HG02763 (cell line): ENCODE data around the gene CA10.

Experiments
- ATAC-seq: cut with Tn5 transposase; IDR thresholded peaks from one replicate; pipeline ENCODE4 v1.9.1; 2021; ENCODE audit warnings: mild to moderate bottlenecking, moderate library complexity; ENCODE audit not compliant: unreplicated experiment

The CA10 gene

DNA sequence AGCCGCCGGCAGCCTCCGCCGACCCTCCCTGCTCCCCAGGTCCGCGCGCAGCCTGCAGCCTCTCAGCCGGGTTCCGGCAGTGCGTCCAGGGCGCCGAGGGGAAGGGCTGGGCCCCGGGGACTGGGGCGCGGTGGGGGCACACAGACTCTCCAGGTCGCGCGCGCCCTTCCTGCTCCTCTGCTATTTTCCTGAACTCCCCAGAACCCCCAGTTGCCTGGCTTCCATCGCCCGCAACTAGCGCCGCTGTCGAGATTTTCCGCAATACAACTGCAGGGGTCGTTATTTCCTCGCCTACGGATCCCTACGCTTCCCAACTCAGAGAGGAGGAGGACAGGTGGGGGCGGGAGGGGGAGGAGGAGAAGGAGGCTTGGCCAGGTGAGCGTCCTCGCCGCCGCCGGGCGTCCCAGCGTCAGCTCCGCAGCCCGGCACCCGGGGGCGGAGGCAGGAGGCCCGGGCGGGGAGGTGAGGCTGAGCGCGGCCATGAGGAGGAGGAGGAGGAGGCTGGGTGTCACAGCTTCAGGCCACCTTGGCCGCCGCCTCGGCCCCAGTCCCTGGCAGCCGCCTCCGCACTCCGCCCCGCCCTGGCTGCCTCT, at the start of gene CA10:
CA10 (minus strand) TSS at position 265 of the 593 bp plus-strand sequence.
- ATAC-seq = no peak

DNA sequence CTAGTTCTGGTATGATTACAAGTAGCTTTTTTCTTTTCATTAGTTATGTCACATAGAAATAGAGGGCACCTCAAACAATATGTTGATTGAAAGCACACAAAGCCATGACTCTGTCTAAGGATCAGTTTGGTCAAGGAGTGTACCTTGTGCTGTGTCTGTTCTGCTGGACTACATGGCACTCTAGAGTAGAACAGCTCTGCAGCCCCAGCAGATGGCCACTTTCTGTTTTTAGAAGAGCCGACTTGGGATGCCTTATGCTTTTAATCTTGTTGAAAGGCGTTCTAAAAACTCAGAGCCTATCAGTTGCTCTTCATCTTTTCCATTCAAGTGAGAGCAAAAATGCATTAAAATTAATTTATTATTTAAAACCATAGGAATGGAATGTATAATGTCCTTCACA, 49.3 kb upstream of the CA10 start:
- no peak for ATAC-seq

DNA sequence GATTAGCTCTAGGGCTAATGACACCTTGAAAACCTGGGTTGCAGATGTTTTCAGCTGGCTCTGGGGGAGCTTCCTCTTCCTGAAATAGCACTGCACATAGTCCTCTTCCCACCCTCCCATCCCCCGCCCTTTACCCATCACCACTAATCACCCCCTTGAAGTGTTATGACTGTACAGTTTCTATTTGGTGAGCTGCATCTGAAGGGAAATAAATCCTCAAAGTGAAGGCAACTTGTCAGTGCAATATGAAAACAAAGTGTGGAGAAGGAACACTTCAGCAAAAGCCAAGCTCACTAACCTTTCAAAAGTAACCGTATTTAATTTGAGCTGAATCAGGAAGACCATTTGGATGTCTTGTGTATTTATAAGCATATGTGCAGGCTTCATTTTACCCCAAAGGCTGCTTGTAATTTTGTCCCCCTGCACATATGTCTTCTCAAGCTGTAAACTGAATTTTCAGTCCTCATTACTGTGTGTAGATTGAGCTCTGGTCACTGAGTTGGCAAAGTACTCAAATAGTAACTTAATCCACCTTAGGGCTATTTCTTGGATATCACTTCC, 44.1 kb upstream of the CA10 start:
- no peak for ATAC-seq

DNA sequence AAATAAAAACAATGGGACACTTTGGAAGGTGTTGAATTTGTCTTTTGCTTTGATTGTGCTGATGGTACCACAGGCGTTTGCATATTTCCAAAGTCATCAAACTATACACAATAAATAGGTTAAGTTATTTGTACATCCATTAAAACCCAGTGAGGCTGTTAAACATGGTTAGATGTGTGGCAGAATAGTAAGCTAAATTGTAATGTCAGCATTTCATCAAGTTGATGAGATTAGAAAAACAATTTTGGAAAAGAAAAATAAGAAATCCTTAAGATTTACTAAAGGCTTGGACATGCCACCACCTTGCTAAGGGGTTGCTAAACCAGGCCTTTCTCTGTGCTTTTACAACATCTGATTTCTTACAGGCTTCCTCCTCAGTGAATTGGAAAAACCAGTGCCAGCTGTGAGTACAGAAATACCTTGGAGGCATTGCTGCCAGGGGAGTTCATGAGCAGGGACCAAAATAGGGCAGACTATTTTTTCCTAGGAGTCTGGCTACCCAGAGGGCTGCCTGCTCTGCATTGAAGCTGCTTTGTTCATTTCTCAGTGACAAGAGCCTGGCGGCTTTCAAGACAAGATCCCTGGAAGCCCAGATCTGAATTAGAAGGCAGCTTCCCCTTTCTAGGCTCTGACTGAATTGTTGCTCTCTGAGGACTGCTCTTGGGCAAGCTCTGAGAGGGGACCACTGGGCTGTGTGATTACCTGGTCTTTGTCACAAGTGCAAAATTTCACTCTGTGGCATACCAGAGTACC, 43.4 kb upstream of the CA10 start:
- no peak for ATAC-seq

DNA sequence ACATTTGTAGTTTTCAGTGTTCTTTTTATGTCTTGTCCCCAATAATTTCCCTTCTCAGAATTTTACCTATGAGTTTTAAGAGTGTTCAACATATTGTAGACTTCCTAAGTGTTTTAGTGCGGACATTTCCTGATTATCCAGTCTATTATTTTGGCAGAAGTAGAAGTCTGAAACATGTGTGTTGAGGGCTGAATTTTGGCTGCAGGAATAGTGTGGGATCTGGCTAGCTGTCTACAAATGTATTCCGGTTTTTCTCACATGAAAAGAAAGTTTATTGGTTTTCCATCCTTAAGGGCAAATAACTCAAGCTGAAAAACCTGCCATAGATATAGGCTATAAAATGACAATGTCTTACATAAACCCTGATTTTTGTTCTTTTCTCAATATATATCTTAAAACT, 33.0 kb upstream of the CA10 start:
- ATAC-seq = no peak

DNA sequence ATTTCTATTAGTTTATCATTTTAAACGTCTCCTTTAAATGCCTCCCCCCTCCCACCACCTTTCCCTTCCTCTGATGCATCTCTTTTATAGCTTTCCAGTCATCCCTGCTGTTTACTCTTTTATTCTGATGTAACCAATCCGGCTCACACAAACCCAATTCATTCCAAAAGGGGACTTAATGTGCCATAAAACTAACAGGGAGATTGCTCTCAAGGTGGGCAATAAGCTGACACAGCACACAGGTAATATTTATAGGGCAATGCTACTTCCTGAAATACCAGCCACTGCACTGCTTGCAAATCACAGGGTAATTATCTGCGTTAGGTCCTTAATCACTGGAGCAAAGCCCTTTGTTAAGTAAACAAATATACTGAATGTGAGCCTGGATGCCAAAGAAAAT, 23.3 kb upstream of the CA10 start:
- no peak for ATAC-seq

DNA sequence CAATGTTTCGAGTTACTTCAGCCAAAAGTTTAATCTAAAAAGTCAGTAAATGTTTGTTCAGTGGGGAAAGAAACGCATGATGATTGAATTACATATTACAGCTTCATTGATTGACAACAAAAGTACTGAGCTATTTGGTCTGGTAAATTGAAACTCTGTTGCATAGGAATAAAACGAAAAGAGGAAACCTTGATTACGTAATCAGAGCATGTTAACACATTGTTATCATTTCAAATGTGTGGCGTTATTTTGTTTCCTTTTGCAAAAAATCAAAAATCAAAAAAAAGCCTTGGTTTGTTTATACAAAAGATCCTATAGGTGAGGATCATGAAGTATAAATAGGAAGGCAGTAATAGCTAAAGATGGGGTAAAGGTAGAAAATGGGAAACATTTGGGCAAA, 19.5 kb upstream of the CA10 start:
- ATAC-seq = no peak

DNA sequence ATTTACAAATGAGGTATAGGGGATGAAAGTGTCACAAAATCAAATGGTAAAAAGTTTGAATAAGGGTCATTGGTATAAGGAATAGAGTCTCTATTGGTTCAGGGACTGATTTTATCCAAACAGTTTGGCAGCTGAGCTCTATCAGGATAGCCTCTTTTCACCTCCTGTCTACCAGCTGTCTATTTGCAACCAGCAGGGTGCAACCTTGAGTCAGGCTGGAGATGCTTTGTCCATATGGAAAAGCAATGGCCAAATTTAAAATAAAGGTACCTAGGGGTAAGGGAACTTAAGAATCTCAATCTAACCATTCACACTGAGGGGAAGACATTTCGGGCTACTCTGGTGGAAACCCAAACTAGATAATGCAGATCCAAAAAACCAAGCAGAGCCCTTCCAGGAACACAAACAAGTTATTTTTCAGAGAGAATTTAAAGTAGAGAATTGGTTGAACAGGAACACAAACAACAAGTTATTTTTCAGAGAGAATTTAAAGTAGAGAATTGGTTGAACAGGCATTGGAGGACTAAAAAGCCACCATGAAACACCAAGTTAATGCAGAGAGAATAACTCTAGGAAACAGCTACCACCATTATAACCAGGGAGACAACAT, 12.6 kb upstream of the CA10 start:
- no peak for ATAC-seq

DNA sequence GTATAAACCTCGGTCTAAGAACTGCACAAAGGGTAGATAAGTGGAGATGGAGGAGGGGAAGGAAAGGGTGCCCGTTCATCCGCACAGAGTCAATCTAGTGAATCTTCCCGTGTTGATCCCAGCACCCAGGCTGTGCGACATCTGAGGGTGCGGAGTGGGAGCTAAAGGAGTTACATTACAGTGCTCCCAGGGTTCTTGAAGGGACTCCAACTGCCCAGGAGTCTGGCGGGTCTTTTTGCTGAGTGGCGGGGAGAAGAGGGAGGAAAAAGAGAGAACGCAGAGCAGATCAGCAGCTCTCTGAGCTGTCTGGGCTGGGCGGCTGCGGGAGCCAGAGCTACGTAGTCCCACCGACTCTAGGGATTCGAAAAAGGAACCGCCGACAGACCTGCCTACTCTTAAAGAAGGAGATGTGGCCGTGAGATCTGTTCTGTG, 1.6 kb upstream of the CA10 start:
- no peak for ATAC-seq

DNA sequence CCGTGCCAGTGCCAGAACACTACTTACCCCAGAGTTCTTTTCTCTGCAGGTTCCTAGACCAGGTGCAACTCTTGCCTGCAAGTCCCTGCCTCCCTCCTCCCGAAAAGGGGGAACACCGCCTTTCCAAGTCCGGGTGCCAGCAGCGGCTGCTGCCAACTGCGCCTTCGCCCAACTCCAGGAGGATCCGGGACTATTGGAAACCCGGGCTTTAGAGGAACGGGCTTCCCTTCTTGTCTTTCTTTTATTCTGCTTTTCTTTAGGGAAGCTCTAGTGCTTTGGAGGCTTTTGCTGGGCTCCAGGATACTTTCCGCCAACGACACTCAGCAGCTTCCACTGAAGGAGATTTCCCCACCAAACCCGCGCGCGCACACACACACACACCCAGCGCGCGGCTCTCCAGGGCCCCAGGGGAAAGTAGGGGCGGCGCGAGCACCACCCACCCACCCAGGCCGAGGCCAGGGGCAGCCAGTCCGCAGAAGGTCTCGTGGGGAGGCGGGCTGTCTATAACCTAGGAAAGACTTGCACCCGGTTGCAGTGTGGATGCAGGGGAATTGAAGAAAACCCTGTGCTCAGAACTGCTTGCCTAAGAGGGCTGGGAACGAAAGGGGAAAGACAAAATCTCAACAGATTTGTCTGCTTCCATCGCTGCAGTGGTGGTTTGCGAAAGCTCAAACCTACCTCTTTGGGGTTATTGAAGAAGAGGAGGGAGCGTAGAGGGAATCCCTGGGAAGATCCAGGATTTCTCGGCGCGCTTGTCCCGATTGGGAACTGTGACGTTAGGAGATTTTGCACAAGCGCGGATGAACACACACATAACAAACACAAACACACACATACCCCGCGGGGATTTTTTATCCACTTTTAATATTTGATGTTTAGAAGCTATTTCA, 977 bp upstream of the CA10 start:
- no peak for ATAC-seq

DNA sequence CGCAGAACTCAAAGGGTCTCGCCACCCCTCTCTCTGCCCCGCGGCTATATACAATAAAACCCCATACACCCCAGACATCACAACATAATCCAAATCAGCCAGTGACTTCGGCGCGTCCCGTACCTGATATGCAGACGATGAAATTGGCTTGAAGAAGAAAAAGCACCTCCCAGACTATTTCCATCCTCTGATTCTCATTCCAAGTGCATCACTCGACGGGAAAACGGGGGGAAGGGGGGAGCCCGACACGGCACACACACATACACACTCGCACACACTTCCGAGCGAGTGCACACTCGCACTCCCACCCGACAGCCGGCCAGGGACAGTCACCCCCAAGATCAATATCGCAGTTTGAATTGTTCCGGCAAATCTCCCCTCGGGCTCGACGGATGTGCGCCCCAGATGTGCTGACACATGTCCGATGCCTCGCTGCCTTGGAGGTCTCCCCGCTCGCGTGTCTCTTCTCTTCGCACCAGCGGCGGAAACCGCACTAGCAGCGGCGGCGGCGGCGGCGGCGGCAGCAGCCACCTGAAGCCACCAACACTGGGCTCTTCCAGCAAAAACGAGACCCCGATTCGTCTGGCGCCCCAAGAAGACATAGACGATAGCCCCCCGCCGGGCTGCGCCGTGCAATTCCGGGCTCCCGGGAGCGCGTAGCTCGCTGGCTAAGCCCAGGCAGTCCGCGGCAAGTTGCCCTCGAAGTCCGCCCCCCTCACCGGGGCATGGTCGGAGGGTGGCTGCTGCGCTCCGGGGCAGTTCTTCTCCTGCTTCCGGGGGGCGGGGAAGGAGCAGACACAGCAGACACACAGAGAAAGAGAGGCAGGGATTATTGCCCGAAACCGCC, 688 bp downstream of the CA10 start:
- ATAC-seq = no peak

DNA sequence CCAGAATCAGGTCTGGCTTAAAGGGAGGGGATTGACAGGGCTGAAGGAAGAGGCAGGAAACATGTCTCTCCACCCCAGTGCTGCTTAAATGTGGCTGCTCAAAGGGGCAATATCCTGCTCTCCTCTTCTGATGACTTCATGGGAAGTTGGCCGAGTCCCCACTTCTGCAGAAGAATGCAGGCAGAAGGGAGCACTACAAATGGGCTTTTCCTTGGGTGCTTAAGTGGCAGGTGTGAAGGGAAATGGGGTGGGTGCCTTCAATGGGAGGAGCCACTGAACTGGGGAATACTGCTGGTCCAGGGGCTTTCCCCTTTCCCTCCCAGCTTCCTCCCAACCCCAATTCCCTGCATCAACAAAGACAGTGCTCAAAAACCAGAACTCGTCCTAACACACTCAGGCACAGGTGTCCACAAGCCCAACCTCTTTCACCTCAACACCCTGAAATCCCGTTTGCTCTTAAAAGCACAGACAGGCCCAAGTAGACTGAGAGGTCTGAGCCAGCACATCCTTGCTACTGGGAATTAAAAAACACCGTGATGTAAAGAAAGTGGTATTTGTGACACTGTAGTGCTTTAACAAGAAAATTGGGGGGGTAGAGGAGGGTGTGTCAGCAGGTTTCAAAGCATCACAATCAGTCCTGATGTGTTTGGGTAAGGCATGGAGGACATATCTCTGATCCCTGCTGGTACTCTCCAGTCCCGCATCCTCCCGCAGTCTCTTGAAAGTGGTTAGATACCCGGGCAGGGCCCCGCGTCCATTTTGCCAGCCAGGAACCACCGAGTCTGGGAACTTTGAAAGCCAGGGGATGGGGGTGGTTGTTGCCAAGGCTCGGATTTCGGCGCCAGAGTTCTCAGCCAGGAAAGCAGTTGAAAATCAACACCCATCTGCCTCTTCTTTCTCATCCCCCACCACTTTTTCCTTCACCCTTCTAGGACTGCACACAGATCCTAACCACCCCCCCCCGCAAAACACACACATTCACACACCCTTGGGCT, 1.6 kb downstream of the CA10 start:
- no peak for ATAC-seq

DNA sequence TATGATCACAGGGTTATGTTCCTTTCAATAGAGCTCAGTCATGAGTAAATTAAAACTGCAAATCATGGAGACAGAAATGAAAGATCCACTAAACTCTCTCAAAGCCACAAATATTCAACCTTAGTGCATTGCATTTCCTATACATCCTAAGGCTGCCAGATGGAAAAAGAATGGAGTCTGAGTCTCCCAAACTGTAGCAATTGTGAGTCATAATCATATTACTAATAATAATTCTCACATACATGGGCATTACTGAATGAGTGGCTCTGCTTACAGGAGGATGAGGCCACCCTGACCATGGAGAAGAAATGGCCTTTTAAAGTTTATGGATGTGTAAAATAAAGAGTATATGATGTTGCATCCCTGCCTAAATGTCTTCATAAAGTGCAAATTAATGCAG, 3.2 kb downstream of the CA10 start:
- no peak for ATAC-seq

DNA sequence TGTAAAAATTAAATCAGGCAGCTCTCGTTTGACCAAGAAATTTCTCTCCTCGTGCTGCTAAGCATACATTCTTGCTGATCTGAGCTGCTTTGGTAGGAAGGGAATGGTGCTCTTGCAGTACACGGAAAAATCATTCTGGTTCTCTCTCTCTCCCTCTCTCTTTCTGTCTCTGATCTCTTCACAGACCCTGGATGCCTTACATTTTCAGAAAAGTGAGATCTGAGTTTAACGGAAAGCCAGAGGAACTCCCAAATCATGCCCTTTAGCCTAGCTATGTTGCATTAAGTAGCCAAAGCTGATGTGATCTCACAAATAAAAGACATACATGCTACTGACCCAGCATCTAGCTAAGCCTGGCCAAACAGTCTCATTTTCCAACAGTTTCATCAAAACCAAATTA, 4.0 kb downstream of the CA10 start:
- no peak for ATAC-seq

DNA sequence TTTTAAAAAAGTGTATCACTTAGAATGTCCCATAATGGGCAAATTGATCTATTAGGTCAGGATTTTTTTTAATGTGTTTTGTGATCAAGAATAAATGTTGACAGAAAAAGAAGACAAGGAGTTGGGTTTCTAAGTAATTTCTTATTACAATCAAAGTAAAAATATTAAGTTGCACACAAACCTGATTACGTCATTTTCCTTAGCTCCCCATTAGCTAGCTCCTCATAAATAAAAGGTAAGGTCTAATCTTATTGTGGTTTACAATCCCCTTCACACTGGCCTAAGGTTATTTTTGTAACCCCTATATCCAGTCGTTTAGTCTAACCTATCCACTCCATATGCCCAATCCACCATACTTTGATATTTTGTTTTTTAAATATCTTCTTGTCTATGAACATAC, 7.6 kb downstream of the CA10 start:
- no peak for ATAC-seq

DNA sequence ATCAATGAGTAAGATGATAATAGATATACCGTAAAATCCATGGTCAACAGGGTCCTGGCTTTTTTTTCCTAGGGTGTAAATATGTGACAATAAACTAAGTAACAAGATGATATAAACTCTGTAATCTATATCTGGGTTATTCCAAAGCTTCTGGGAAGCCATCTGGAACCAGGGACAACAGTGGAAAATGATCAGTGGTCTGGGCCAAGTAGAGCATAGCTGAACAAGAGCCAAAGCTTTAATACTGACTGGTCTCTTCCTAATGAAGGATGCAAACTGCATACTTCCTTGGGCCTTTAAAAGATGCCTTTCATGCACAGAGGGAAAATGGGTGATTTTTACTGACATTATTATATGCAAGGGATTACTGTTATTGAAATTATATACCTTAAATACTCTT, 8.9 kb downstream of the CA10 start:
- no peak for ATAC-seq

DNA sequence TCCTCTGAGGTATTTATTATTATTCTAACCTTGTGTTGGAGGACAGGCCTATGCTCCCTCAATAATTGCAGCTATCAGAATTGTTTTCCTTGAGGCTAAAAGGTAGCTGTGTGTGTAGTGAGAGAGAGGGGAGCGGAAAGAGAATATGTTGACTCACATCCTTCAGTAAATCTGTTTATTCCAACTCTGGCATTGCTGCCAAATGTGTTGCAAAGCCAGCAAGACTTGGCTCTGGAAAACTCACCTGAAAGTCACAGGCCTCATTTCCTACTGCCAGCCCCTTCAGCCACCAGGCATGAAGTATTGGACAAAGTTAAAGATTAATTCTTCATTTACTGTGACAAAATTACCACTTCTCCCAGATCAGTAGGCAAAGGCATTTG, 9.6 kb downstream of the CA10 start:
- ATAC-seq = no peak

DNA sequence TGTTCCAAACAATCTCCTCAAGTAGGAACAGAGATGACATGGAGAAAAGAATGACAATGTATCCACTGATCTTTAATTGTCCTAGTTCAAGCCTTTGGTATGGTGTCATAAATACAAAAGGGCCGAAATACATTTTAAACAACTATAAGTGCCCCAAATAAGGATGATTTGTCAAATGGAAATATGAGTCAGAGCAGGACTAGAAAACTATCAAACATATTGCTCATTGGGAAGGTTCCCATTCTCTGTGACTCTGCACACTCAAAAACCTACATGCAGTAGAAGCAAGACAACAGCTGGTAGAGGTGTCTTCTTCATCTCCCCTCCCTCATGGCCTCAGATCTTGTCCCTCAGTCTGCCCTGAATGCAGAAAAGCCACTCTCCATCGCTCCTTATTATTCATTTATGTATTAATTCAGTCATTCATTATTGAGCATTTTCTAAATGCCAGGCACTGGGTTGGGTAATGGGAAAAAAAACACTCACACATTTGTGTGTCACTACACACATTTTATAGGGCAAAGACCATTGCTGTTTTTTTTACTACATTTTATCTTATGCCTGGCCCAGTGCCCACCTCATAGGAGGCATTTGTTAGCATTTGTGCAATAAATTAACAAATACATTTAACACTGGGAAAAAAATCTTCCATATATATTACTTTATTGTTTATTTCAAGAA, 10.1 kb downstream of the CA10 start:
- no peak for ATAC-seq
